AG09319 (cell line): ENCODE results near the gene NRL.

ENCODE experiments used
- DNase-seq: peaks from one replicate; pipeline ENCODE4 v3.0.0-alpha.2; 2010; ENCODE audit warnings: low read depth; ENCODE audit errors: extremely low read depth
- CTCF ChIP-seq: IDR thresholded peaks from 2 replicates; pipeline ENCODE4 v1.5.1; 2011; ENCODE audit warnings: low read depth, mild to moderate bottlenecking, inconsistent platforms, low read length, moderate library complexity

The NRL gene

GRCh38 chr14:24156840-24157239, 42.1 kb upstream of the NRL start:
- no peak for TF ChIP-seq CTCF
- DNase-seq: no peak

- no peak for TF ChIP-seq CTCF
- DNase-seq: no peak
These were observed 40.4 kb upstream of the NRL start for GRCh38 chr14:24155100-24155499.

GRCh38 chr14:24151404-24152080, 36.8 kb upstream of the NRL start:
- DNase-seq: no peak
- TF ChIP-seq CTCF: no peak

GRCh38 chr14:24150993-24151392, 36.2 kb upstream of the NRL start:
- no peak for DNase-seq
- no peak for TF ChIP-seq CTCF

- DNase-seq: no peak
- TF ChIP-seq CTCF: no peak
These were observed 35.8 kb upstream of the NRL start for GRCh38 chr14:24150567-24150966.

DNA sequence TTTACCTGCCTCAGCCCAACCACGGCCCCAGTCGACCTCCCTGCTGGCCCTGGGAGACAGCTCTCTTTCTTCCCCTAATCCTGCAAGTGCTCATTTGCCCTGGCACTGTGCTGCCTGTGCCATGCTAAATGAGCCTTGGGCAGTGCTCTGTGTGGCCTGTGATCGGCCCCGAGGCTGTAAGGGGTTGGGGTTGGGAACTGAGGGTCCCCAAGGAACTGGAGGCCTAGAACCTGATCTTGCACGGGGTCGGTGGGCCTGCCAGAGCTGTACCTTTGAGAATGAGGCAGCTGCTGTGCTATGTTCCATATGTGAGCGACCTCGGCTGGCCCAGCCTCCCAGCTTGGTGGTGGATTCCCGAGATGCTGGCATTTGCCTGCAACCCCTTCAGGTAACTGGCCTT, 35.3 kb upstream of the NRL start:
- no peak for TF ChIP-seq CTCF

DNA sequence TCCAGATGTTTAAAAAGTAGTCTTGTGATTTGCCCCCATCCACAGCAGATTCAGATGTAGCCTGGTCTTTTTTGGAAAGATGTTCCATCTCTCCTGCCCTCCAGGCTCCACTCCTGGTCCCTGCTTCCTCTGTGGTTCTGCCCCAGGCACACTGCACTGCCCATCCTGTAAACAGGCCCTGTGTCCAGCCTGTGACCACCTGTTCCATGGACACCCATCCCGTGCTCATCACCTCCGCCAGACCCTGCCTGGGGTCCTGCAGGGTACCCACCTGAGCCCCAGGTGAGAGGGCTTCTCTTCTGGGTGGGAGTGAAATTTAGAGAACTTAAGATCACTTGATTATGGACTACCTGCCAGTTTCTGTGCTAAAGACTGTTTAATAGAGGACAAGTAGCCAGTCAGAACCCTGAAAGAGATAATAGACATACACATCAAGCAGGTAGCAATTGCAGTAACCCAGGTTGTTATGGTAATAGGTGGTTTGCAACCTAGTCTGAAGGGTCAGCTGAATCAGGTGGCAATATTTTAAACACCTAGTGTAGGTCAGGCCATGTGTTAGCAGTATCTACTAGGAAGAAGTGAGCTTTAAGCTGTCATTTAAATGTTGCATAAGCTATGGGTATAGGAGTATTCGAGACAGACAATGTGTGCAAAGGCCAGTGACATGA, 34.7 kb upstream of the NRL start:
- DNase-seq: no peak

More for the DNA sequence above, 35.3 kb upstream of the NRL start:
- no peak for DNase-seq

More for the DNA sequence above, 34.7 kb upstream of the NRL start:
- no peak for TF ChIP-seq CTCF
